Loucy (cell line): ENCODE data around the gene NELFB.

ENCODE experiments used
- H2AFZ ChIP-seq: fragments of 200-600 bp; sonication (generic); 2 replicates; pipeline ENCODE4 v1.6.0; 2016; ENCODE audit warnings: antibody characterized with exemption, mild to moderate bottlenecking, low read length, moderate library complexity
- H3F3A ChIP-seq: fragments of 200-600 bp; 2 replicates; pipeline ENCODE4 v1.6.0; 2016; ENCODE audit warnings: antibody characterized with exemption, low read depth, mild to moderate bottlenecking
- H3K27me3 ChIP-seq: fragments of 200-600 bp; sonication (generic); 2 replicates; pipeline ENCODE4 v1.6.1; 2014; ENCODE audit warnings: low read length, mild to moderate bottlenecking; ENCODE audit not compliant: insufficient read depth, poor library complexity, severe bottlenecking
- H3K36me3 ChIP-seq: fragments of 200-600 bp; sonication (generic); 2 replicates; pipeline ENCODE4 v1.6.1; 2016; ENCODE audit warnings: low read length; ENCODE audit not compliant: insufficient read depth
- H3K4me1 ChIP-seq: fragments of 200-600 bp; sonication (generic); 2 replicates; pipeline ENCODE4 v1.5.1; 2014; ENCODE audit warnings: low read length, mild to moderate bottlenecking; ENCODE audit not compliant: insufficient read depth, poor library complexity, severe bottlenecking
- H3K4me2 ChIP-seq: fragments of 200-600 bp; sonication (generic); 2 replicates; pipeline ENCODE4 v1.6.0; 2014; ENCODE audit warnings: antibody characterized with exemption, low read length, low read depth, mild to moderate bottlenecking; ENCODE audit not compliant: poor library complexity, severe bottlenecking
- H3K4me3 ChIP-seq: fragments of 200-600 bp; sonication (generic); 2 replicates; pipeline ENCODE4 v1.5.1; 2014; ENCODE audit warnings: low read length, mild to moderate bottlenecking, mixed read lengths; ENCODE audit not compliant: poor library complexity, severe bottlenecking
- H3K79me2 ChIP-seq: fragments of 200-600 bp; sonication (generic); 2 replicates; pipeline ENCODE4 v1.6.1; 2014; ENCODE audit warnings: low read length; ENCODE audit not compliant: insufficient read depth
- H3K9ac ChIP-seq: fragments of 200-600 bp; sonication (generic); 2 replicates; pipeline ENCODE4 v1.6.0; 2014; ENCODE audit warnings: mild to moderate bottlenecking, low read depth, low read length, moderate library complexity; ENCODE audit not compliant: poor library complexity, severe bottlenecking
- H3K9me2 ChIP-seq: fragments of 200-600 bp; sonication (generic); replicated peaks from 2 replicates; pipeline ENCODE4 v1.6.1; 2016; ENCODE audit warnings: low read depth, low read length, mixed read lengths
- H3K9me3 ChIP-seq: fragments of 200-600 bp; sonication (generic); 2 replicates; pipeline ENCODE4 v1.6.1; 2014; ENCODE audit warnings: mild to moderate bottlenecking, antibody characterized with exemption, low read length, low read depth; ENCODE audit not compliant: insufficient read depth
- H4K20me1 ChIP-seq: fragments of 200-600 bp; sonication (generic); 2 replicates; pipeline ENCODE4 v1.6.0; 2014; ENCODE audit warnings: antibody characterized with exemption, low read length, mild to moderate bottlenecking; ENCODE audit not compliant: insufficient read depth, poor library complexity, severe bottlenecking
- EZH2phosphoT487 ChIP-seq: fragments of 200-600 bp; IDR thresholded peaks from 2 replicates; pipeline ENCODE4 v1.6.1; 2018; ENCODE audit warnings: antibody characterized with exemption, mild to moderate bottlenecking, moderate library complexity, borderline replicate concordance
- TF ChIP-seq, protein P1 (sequence below): fragments of 200-600 bp; sonication (generic); conservative IDR thresholded peaks from 2 replicates; pipeline ENCODE4 v1.5.1; 2014; ENCODE audit warnings: mild to moderate bottlenecking, antibody characterized with exemption, low read length

The NELFB gene

DNA sequence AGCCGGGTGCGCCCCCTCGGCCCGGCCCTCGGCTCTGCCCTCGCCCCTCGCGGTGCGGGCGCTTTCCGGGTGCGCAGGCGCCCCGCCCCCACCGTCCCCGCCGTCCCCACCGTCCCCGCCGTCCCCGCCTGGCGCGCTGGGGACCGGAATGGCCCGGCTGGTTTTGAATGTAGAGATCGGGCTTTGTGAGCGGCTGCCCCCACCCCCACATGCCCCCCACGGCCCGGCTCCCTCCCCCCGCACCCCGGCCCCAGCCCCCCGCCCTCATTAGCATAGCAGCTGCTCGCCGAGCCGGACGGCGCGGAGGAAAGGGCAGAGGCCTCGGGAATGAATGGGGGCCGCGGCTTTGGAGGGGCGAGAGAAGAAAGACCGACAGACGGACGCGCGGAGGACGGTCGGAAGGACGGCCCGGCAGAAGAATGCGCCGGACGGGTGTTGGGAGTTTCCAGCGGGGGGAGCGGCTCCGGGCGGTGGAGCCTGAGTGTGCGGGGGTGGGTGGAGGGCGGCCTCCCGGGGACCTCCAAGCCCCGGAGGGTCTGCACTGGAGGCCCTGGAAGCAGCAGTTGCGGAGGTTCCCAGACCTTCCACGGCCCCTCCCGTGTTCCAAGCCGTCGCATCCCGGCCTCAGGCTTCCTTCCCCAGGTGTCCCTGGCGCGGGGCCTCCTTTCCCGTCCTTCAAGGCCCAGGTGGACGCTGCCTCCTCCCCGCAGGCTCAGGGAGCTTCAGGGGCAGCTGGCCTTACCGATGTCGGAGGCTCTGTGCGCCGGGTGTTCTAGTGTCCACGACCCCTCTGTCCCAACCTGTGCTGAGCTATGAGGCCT is 40.9 kb downstream of the NELFB start:
- H3K27me3 ChIP-seq, result no peaks in the 10 kb centered on the region
- no peaks in the 10 kb centered on the region for H3K4me1 ChIP-seq
- TF ChIP-seq EZH2phosphoT487, result no peak
- TF ChIP-seq, protein P1, sequence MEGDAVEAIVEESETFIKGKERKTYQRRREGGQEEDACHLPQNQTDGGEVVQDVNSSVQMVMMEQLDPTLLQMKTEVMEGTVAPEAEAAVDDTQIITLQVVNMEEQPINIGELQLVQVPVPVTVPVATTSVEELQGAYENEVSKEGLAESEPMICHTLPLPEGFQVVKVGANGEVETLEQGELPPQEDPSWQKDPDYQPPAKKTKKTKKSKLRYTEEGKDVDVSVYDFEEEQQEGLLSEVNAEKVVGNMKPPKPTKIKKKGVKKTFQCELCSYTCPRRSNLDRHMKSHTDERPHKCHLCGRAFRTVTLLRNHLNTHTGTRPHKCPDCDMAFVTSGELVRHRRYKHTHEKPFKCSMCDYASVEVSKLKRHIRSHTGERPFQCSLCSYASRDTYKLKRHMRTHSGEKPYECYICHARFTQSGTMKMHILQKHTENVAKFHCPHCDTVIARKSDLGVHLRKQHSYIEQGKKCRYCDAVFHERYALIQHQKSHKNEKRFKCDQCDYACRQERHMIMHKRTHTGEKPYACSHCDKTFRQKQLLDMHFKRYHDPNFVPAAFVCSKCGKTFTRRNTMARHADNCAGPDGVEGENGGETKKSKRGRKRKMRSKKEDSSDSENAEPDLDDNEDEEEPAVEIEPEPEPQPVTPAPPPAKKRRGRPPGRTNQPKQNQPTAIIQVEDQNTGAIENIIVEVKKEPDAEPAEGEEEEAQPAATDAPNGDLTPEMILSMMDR, result no peak
- no peaks in the 10 kb centered on the region for H3K9me2 ChIP-seq
- no peak overlapping the region for H3K4me2 ChIP-seq
- no peaks in the 10 kb centered on the region for H3K36me3 ChIP-seq
- H3K79me2 ChIP-seq, result no peaks in the 10 kb centered on the region
- no peak overlapping the region for H3K4me3 ChIP-seq
- H2AFZ ChIP-seq, result no peak overlapping the region
- H3F3A ChIP-seq, result no peaks in the 10 kb centered on the region
- H3K9me3 ChIP-seq, result no peaks in the 10 kb centered on the region
- H4K20me1 ChIP-seq, result no peaks in the 10 kb centered on the region
- no peak overlapping the region for H3K9ac ChIP-seq

DNA sequence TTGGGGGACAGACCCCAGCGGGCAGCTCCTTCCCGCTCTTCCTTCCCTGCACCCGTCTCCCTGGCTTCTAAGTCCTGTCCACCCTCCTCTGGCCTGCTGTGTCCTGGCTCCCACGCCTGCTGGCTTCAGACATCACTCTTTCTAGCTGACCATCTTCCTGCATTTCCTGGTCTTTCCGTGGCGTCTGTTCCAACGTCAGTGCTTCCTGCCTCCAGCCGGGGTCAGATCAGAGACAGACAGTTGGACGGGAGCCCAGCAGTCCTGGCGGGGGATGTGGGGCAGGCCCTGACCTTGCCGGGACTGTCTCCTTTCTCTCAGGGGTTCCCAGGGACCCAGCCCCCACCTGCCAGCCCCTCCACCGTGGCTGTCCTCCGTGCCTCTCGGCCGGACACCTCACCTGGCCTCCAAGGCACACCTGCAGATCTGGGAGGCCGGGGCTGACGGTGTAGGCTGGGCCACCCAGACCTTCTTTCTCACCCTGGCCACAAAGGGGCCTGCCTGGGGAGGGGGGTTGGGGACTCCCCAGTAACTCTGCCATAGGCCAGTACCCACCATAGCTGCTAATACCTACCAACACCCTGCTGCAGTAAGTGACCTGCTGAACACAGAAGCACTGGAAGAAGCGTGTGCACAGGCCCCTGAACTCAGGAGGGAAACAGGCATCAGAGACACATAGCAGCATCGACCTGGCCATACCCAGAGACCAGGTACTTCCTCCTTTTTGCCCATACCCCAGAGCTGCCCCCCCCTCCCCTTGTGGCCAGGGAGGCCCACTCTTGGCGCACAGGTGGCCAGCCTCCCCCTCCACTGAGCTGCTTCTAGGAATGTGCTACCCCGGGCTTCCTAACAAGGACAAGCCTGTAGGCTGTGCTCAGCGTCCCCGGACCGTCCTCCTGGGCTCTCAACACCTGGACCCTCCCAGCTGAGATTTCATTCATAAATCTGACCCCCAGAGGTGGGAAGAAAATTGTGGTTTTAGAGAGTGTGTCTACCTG is 41.8 kb downstream of the NELFB start:
- Histone ChIP-seq H3K9me2 (no peaks in the 10 kb centered on the region), H3K9me3 (no peaks in the 10 kb centered on the region), H3F3A (no peaks in the 10 kb centered on the region), H2AFZ (no peak overlapping the region), H3K9ac (no peak overlapping the region), H4K20me1 (no peaks in the 10 kb centered on the region), H3K4me3 (no peak overlapping the region), H3K36me3 (no peaks in the 10 kb centered on the region), H3K4me1 (no peaks in the 10 kb centered on the region), H3K79me2 (no peaks in the 10 kb centered on the region), H3K4me2 (no peak overlapping the region), H3K27me3 (no peaks in the 10 kb centered on the region)
- TF ChIP-seq, protein P1, result no peak
- no peak for TF ChIP-seq EZH2phosphoT487

DNA sequence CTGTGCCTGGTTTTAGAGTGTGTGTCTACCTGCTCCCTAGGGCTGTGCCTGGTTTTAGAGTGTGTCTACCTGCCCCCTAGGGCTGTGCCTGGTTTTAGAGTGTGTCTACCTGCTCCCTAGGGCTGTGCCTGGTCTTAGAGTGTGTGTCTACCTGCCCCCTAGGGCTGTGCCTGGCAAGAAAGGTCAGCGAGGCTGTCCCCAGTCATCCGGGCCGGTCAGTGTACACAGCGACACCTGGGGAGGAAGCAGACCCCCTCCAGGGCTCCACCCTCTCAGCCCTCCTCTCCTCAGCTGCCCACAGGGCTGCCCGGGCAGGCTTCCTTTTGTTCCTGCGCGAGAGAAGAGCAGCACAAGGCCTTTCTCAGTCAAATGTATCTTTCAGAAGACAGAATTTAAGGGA is 42.8 kb downstream of the NELFB start:
- H4K20me1 ChIP-seq, result no peaks in the 10 kb centered on the region
- TF ChIP-seq, protein P1, result no peak
- no peak for TF ChIP-seq EZH2phosphoT487
- H3F3A ChIP-seq, result no peaks in the 10 kb centered on the region
- H3K9me2 ChIP-seq, result no peaks in the 10 kb centered on the region
- no peak overlapping the region for H2AFZ ChIP-seq
- H3K4me2 ChIP-seq, result no peak overlapping the region
- no peaks in the 10 kb centered on the region for H3K9me3 ChIP-seq
- H3K79me2 ChIP-seq, result no peaks in the 10 kb centered on the region
- H3K4me1 ChIP-seq, result no peaks in the 10 kb centered on the region
- H3K27me3 ChIP-seq, result no peaks in the 10 kb centered on the region
- no peak overlapping the region for H3K9ac ChIP-seq
- H3K4me3 ChIP-seq, result no peak overlapping the region
- no peaks in the 10 kb centered on the region for H3K36me3 ChIP-seq
